Endothelial cell of umbilical vein (primary cell): ENCODE results near the gene GALNT13. TPM values are rescaled to one million over a fixed set of nuclear protein-coding genes. Genes with fewer than 3 reads are reported as not detected.

Source experiments
- BruUV-seq: library from RNA; stranded (reverse); fragments of 400-500 nt; replicated peaks from 2 replicates; lab custom pipeline; 2021; lab: Mats Ljungman, UMichigan
- CTCF ChIA-PET: fragments of 300-600, 350-600 bp; sonication (Branson Sonifier 250); formaldehyde crosslinking; loops from one replicate; lab custom pipeline; 2021; ENCODE audit warnings: antibody characterized with exemption, inconsistent platforms; lab: Charles Lee
- POLR2A ChIA-PET: fragments of 300-600, 350-600 bp; sonication (Branson Sonifier 250); formaldehyde crosslinking; loops from one replicate; lab custom pipeline; 2021; ENCODE audit warnings: antibody characterized with exemption, inconsistent platforms; lab: Charles Lee
- DNase-seq: peaks from one replicate; pipeline ENCODE4 v3.0.0-alpha.2; 2011; ENCODE audit warnings: low read depth, low spot score
- FAIRE-seq: peaks from 2 replicates; lab custom pipeline; 2011; peaks lifted over from hg19 to GRCh38; lab: Jason Lieb, UNC
- H2AFZ ChIP-seq: 2 replicates; pipeline ENCODE4 v1.6.0; 2012; ENCODE audit warnings: low read depth, low read length, control low read depth, inconsistent platforms
- H3K27ac ChIP-seq: 2 replicates; pipeline ENCODE4 v1.5.1; 2011; ENCODE audit warnings: low read depth, mild to moderate bottlenecking, control low read depth, low read length, moderate library complexity; ENCODE audit not compliant: insufficient read depth
- H3K27me3 ChIP-seq, 2 experiments: 2 replicates each; pipeline versions ENCODE4 v1.6.0 to v1.6.1; 2011; ENCODE audit warnings: low read length in 2 of 2, mixed read lengths in 1 of 2; ENCODE audit not compliant: control insufficient read depth in 2 of 2, insufficient read depth in 2 of 2
- H3K36me3 ChIP-seq, 2 experiments: 2 replicates in 1 of 2; 3 replicates in 1 of 2; pipeline ENCODE4 v1.5.1; 2011; ENCODE audit warnings: low read length in 2 of 2, mild to moderate bottlenecking in 1 of 2, moderate library complexity in 1 of 2; ENCODE audit not compliant: control insufficient read depth in 2 of 2, insufficient read depth in 2 of 2; ENCODE audit errors: extremely low read depth in 1 of 2
- H3K4me1 ChIP-seq: 3 replicates; pipeline ENCODE4 v1.5.1; 2011; ENCODE audit warnings: mild to moderate bottlenecking, low read length; ENCODE audit not compliant: control insufficient read depth, insufficient read depth; ENCODE audit errors: extremely low read depth
- H3K4me2 ChIP-seq: 2 replicates; pipeline ENCODE4 v1.6.1; 2011; ENCODE audit warnings: low read length, control low read depth, mixed read lengths; ENCODE audit not compliant: insufficient read depth
- H3K4me3 ChIP-seq, 3 experiments: fragments of 200-600 bp in 1 of 3; sonication (generic), shearing (Covaris generic) in 1 of 3; replicated peaks in 1 of 3; 2 replicates each; pipeline ENCODE4 v1.5.1; 2011 to 2016; ENCODE audit warnings: control low read depth in 3 of 3, low read length in 3 of 3, mild to moderate bottlenecking in 2 of 3, inconsistent platforms in 1 of 3, low read depth in 1 of 3, moderate library complexity in 1 of 3; ENCODE audit not compliant: insufficient read depth in 1 of 3
- H3K79me2 ChIP-seq: 2 replicates; pipeline ENCODE4 v1.6.0; 2012; ENCODE audit warnings: low read length, inconsistent platforms; ENCODE audit not compliant: control insufficient read depth, insufficient read depth
- H3K9ac ChIP-seq: replicated peaks from 2 replicates; pipeline ENCODE3; 2011; ENCODE audit warnings: low read length, control low read depth; ENCODE audit not compliant: insufficient read depth; ENCODE audit errors: extremely low read depth
- H3K9me1 ChIP-seq: replicated peaks from 3 replicates; pipeline ENCODE4 v1.6.0; 2011; ENCODE audit warnings: mild to moderate bottlenecking, low read length; ENCODE audit not compliant: control insufficient read depth, insufficient read depth; ENCODE audit errors: extremely low read depth
- H3K9me3 ChIP-seq: replicated peaks from 2 replicates; pipeline ENCODE4 v1.5.1; 2012; ENCODE audit warnings: low read length, inconsistent platforms; ENCODE audit not compliant: control insufficient read depth, insufficient read depth
- H4K20me1 ChIP-seq: replicated peaks from 2 replicates; pipeline ENCODE3; 2011; ENCODE audit warnings: mild to moderate bottlenecking, low read length; ENCODE audit not compliant: control insufficient read depth, insufficient read depth; ENCODE audit errors: extremely low read depth
- CTCF ChIP-seq, 2 donors: IDR thresholded peaks; 1 replicate in 1 of 2; 2 replicates in 1 of 2; pipeline ENCODE4 v1.5.1; 2011; ENCODE audit warnings: low read length in 2 of 2, mild to moderate bottlenecking in 2 of 2, moderate library complexity in 2 of 2, control low read depth in 1 of 2, inconsistent platforms in 1 of 2, low read depth in 1 of 2; ENCODE audit not compliant: insufficient read depth in 1 of 2; ENCODE audit errors: extremely low read depth in 1 of 2
- EZH2 ChIP-seq: IDR thresholded peaks from 2 replicates; pipeline ENCODE4 v1.6.1; 2012; ENCODE audit warnings: borderline replicate concordance, low read depth, mild to moderate bottlenecking, moderate library complexity, low read length, inconsistent platforms; ENCODE audit not compliant: severe bottlenecking
- FOS ChIP-seq: IDR thresholded peaks from 2 replicates; pipeline ENCODE4 v1.6.1; 2011; ENCODE audit warnings: mild to moderate bottlenecking, low read length, moderate library complexity, borderline replicate concordance; ENCODE audit not compliant: insufficient read depth
- GATA2 ChIP-seq: IDR thresholded peaks from 2 replicates; pipeline ENCODE4 v1.7.0; 2011; ENCODE audit warnings: low read depth, mild to moderate bottlenecking, moderate library complexity, mixed read lengths, low read length; ENCODE audit not compliant: insufficient read length, insufficient read depth
- JUN ChIP-seq: IDR thresholded peaks from 2 replicates; pipeline ENCODE4 v1.6.1; 2011; ENCODE audit warnings: borderline replicate concordance, low read depth; ENCODE audit not compliant: insufficient read length, insufficient read depth
- MYC ChIP-seq: IDR thresholded peaks from one replicate; pipeline ENCODE4 v1.6.1; 2011; ENCODE audit warnings: mild to moderate bottlenecking, low read depth, low read length
- POLR2A ChIP-seq: IDR thresholded peaks from 2 replicates; pipeline ENCODE4 v1.6.1; 2012; ENCODE audit warnings: low read depth, mild to moderate bottlenecking, control low read depth, low read length
- POLR2AphosphoS5 ChIP-seq: IDR thresholded peaks from 2 replicates; pipeline ENCODE4 v1.6.1; 2012; ENCODE audit warnings: low read depth, mild to moderate bottlenecking, control low read depth, low read length, moderate library complexity; ENCODE audit not compliant: insufficient read depth
- dilution Hi-C: fragments of 300-500 bp; cut with MboI; formaldehyde crosslinking; loops from one replicate; pipeline ENCODE4 v1.15.0; 2019; ENCODE audit warnings: low sequenced_read_pairs; ENCODE audit not compliant: extremely low pct_ligation_motif_present
- intact Hi-C: fragments of 100-400 bp; cut with micrococcal nuclease; formaldehyde crosslinking; loops from one replicate; pipeline ENCODE4 v1.10.0; 2022
- polyA plus RNA-seq, 4 experiments: library from polyadenylated mRNA; depleted of rRNA in 3 of 4; stranded (reverse) in 3 of 4; unstranded in 1 of 4; fragments of >200 nt; gene quantifications; 2 replicates each; pipeline versions ENCODE4 v1.2.1 to v1.2.3, GENCODE V29; 2011 to 2012; ENCODE audit warnings: missing spikeins in 1 of 4
- total RNA-seq: library from RNA; stranded (reverse); gene quantifications from 2 replicates; pipeline ENCODE4 v1.2.3, GENCODE V29; 2021
- TF ChIP-seq, protein P1 (sequence below): IDR thresholded peaks from 2 replicates; pipeline ENCODE4 v1.6.1; 2011; ENCODE audit not compliant: insufficient read depth, insufficient read length

The GALNT13 gene
- total and polyA plus RNA-seq, 2 donors (not counting 3 experiments of a cell fraction or from before 2014, with no cell fraction given) = 0.06 TPM; not detected in 1

GRCh38 chr2:153946036-153946435 is 74.3 kb downstream of the GALNT13 start:
- intact Hi-C loops = no loop called here
- dilution Hi-C loops = no loop called here
- no TSS peak for BruUV-seq

DNA sequence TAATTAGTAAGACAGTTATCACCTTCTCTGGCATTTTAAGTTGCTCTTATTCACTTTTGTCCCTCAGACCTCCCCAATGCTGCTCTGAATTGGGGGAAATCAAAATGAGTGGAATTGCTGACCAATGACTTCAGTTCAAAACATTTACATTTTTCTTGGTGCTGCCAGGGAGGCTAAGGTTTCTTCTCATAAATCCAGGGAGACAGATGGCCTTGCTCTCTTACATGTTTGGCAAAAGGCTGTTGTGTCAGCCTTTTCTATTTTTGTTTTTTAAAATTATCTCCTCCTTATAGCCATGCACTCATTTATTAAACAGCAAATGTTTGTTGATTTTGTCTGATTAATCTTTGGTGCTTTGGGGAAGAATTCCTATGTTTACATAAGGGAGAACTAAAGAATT is 82.0 kb downstream of the GALNT13 start:
- no peak overlapping the region for H3K9ac ChIP-seq
- no peaks in the 10 kb centered on the region for H3K36me3 ChIP-seq
- BruUV-seq = no TSS peak
- FAIRE-seq = no peak
- CTCF ChIA-PET = no interaction called here
- intact Hi-C loops = no loop called here
- no peak overlapping the region for H2AFZ ChIP-seq
- TF ChIP-seq, protein P1, sequence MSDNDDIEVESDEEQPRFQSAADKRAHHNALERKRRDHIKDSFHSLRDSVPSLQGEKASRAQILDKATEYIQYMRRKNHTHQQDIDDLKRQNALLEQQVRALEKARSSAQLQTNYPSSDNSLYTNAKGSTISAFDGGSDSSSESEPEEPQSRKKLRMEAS = no peak
- TF ChIP-seq POLR2AphosphoS5 (no peak), FOS (no peak), GATA2 (no peak), POLR2A (no peak), MYC (no peak), CTCF (IDR thresholded peaks at IDR 0.05; ENCODE audit: extremely low read depth in 1 of 2, insufficient read depth in 1 of 2, low read depth in 1 of 2, low read length in 2 of 2) (no peak), JUN (no peak), EZH2 (no peak)
- no peak overlapping the region for H3K4me2 ChIP-seq
- no peak overlapping the region for H3K4me3 ChIP-seq
- H3K27ac ChIP-seq = no peak overlapping the region
- POLR2A ChIA-PET = no interaction called here
- H3K9me3 ChIP-seq = no peaks in the 10 kb centered on the region
- no peaks in the 10 kb centered on the region for H4K20me1 ChIP-seq
- no peaks in the 10 kb centered on the region for H3K9me1 ChIP-seq
- DNase-seq = no peak
- H3K4me1 ChIP-seq = no peaks in the 10 kb centered on the region
- H3K27me3 ChIP-seq = no peaks in the 10 kb centered on the region
- dilution Hi-C loops = no loop called here
- H3K79me2 ChIP-seq = no peaks in the 10 kb centered on the region

More at GRCh38 chr2:153946036-153946435, 74.3 kb downstream of the GALNT13 start:
- no peaks in the 10 kb centered on the region for H3K9me1 ChIP-seq
- H4K20me1 ChIP-seq = no peaks in the 10 kb centered on the region
- H3K36me3 ChIP-seq = no peaks in the 10 kb centered on the region
- H3K27ac ChIP-seq = no peak overlapping the region
- ChIA-PET CTCF (no interaction called here), POLR2A (no interaction called here)
- DNase-seq (no peak), FAIRE-seq (no peak)
- no peak overlapping the region for H3K9ac ChIP-seq
- no peak overlapping the region for H3K4me2 ChIP-seq
- TF ChIP-seq EZH2 = no peak
- TF ChIP-seq, protein P1 = no peak
- H3K79me2 ChIP-seq = no peaks in the 10 kb centered on the region
- no peaks in the 10 kb centered on the region for H3K4me1 ChIP-seq
- H3K4me3 ChIP-seq = no peak overlapping the region
- H3K9me3 ChIP-seq = no peaks in the 10 kb centered on the region
- H2AFZ ChIP-seq = no peak overlapping the region
- H3K27me3 ChIP-seq = no peaks in the 10 kb centered on the region
